Cardiac muscle cell (in vitro differentiated cells and primary cell): ENCODE results near the gene NFAM1. TPM values are rescaled to one million over a fixed set of nuclear protein-coding genes. Genes with fewer than 3 reads are reported as not detected.

Source experiments
- DNase-seq, 2 donors: peaks; one replicate each; pipeline versions ENCODE4 v3.0.0 to v3.0.0-alpha.2; 2010 to 2017; ENCODE audit warnings: low read depth in 1 of 2, low spot score in 1 of 2
- H3K27ac ChIP-seq: fragments of 200-600 bp; sonication (generic); 2 replicates; pipeline ENCODE4 v1.5.1; 2016
- H3K27me3 ChIP-seq: fragments of 200-600 bp; sonication (generic); 2 replicates; pipeline ENCODE4 v1.6.0; 2016; ENCODE audit warnings: control low read depth
- H3K36me3 ChIP-seq: fragments of 200-600 bp; sonication (generic); 2 replicates; pipeline ENCODE4 v1.5.1; 2016; ENCODE audit warnings: control low read depth
- H3K4me1 ChIP-seq: fragments of 200-600 bp; sonication (generic); 2 replicates; pipeline ENCODE4 v1.8.1; 2017; ENCODE audit warnings: low read depth, mild to moderate bottlenecking, mixed run types
- H3K4me3 ChIP-seq: fragments of 200-600 bp; sonication (generic); 2 replicates; pipeline ENCODE4 v1.5.1; 2016; ENCODE audit warnings: mild to moderate bottlenecking
- H3K9me3 ChIP-seq: fragments of 200-600 bp; sonication (generic); 2 replicates; pipeline ENCODE4 v1.5.1; 2017; ENCODE audit warnings: low read depth, mild to moderate bottlenecking, control low read depth
- polyA plus RNA-seq: library from polyadenylated mRNA; unstranded; fragments of >200 nt; fragmentation: Nextera tagmentation; extraction: Ambion mirVana; gene quantifications from 2 replicates; pipeline ENCODE4 v1.2.1, GENCODE V29; 2016
- total RNA-seq: library from RNA; depleted of rRNA; stranded (reverse); fragments of >200 nt; gene quantifications from 2 replicates; pipeline ENCODE4 v1.2.3, GENCODE V29; 2016
- TF ChIP-seq, protein P1 (sequence below): IDR thresholded peaks from 2 replicates; pipeline ENCODE4 v1.5.1; 2012; ENCODE audit warnings: low read depth, mild to moderate bottlenecking, low read length

The NFAM1 gene
- total and polyA plus RNA-seq, 2 experiments from 2014 or later, result 0.97 to 2.1 TPM

DNA sequence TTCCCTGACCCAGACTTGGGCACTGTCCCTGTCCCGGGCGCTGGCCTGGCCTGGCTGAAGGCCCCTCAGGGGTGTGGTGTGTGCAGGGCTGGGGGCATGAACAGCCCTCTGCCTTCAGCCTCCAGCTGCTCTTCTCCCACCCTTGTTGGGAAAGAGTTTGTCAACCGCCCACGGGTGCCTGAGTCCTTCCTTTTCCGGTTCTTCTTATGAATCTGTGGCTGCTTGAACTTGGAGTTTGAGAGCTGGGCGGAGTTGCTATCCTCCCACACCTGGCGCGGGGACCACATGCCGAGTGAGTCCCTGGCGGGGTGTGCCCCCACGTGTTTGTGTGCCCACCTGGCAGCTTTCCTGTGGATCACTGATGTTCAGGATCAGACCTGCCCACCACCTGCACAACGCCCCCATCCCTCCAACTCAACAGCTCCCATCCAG lies 13.4 kb downstream of the NFAM1 start:
- no peak overlapping the region for H3K4me3 ChIP-seq
- H3K9me3 ChIP-seq, result no peaks in the 10 kb centered on the region
- H3K27ac ChIP-seq, result no peak overlapping the region
- TF ChIP-seq, protein P1, sequence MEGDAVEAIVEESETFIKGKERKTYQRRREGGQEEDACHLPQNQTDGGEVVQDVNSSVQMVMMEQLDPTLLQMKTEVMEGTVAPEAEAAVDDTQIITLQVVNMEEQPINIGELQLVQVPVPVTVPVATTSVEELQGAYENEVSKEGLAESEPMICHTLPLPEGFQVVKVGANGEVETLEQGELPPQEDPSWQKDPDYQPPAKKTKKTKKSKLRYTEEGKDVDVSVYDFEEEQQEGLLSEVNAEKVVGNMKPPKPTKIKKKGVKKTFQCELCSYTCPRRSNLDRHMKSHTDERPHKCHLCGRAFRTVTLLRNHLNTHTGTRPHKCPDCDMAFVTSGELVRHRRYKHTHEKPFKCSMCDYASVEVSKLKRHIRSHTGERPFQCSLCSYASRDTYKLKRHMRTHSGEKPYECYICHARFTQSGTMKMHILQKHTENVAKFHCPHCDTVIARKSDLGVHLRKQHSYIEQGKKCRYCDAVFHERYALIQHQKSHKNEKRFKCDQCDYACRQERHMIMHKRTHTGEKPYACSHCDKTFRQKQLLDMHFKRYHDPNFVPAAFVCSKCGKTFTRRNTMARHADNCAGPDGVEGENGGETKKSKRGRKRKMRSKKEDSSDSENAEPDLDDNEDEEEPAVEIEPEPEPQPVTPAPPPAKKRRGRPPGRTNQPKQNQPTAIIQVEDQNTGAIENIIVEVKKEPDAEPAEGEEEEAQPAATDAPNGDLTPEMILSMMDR, result no peak
- no peaks in the 10 kb centered on the region for H3K36me3 ChIP-seq
- peaks cover 27% of the 10 kb centered on the region for H3K4me1 ChIP-seq
- DNase-seq, result peak in 1 of 2 donors; percentile 23
- no peaks in the 10 kb centered on the region for H3K27me3 ChIP-seq

DNA sequence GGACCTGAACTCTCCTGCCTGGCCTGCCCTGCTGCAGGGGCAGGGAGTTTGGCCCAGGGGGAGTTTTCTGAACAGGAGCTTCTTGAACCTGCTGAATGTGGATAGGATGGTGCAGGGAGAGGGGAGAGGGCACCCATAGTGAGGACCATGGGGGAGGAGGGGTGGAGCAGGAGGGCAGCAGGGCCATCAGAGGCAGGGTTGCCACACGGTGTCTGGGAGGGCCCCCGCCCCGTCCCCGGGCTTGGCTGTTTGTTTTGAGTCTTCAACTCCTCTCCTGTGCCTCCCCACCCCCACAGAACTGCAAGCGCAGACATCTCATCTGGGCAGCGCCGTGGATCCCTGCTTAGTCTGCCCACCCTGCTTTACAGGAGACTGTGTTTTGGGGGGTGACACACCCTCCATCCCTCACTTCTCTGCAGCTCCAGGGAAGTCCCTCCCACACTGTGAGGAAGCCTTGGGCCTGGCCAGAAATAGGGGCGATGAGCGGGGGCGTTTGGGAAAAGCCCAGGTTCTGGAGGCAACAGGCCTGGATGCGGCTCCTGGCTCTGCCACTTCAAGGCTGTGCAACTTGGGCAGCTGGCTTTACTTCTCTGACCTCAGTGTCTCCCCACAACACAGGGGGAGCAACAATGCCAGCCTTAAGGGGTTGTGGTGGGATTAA lies 14.4 kb downstream of the NFAM1 start:
- Histone ChIP-seq H3K27ac (no peak overlapping the region), H3K4me3 (no peak overlapping the region), H3K4me1 (peaks cover 34% of the 10 kb centered on the region), H3K9me3 (no peaks in the 10 kb centered on the region), H3K36me3 (no peaks in the 10 kb centered on the region), H3K27me3 (no peaks in the 10 kb centered on the region)
- no peak for DNase-seq
- TF ChIP-seq, protein P1, result no peak

DNA sequence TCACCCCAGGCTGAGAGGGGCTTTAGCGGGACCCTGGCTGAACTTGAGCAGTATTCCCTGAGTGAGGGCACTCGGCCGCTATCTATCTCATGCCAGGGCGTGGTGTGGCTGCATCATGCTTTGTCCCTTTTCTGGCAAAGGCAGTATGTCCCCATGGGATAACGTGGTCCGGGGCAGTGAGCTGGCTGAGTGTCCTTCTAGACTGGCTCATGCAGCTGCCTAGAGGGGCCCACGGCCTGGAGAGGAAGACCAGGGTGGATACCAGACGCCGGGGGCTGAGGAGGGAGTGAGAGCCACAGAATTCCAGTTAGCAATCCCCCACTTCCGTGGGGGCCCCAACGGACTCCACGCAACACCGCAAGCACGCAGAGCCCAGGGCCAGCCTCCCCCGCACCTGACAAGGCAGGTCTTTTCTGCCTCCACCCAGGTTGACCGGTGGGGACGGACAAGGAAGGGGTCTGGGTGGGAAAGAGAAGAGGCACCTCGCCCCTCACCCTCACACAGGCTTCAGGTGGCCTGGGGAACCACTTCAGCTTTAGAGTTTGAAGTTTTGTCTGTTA lies 15.5 kb downstream of the NFAM1 start:
- no peak overlapping the region for H3K4me3 ChIP-seq
- no peak for DNase-seq
- no peaks in the 10 kb centered on the region for H3K27me3 ChIP-seq
- no peaks in the 10 kb centered on the region for H3K36me3 ChIP-seq
- no peaks in the 10 kb centered on the region for H3K9me3 ChIP-seq
- H3K27ac ChIP-seq, result no peak overlapping the region
- H3K4me1 ChIP-seq, result peaks cover 40% of the 10 kb centered on the region
- TF ChIP-seq, protein P1, result no peak

DNA sequence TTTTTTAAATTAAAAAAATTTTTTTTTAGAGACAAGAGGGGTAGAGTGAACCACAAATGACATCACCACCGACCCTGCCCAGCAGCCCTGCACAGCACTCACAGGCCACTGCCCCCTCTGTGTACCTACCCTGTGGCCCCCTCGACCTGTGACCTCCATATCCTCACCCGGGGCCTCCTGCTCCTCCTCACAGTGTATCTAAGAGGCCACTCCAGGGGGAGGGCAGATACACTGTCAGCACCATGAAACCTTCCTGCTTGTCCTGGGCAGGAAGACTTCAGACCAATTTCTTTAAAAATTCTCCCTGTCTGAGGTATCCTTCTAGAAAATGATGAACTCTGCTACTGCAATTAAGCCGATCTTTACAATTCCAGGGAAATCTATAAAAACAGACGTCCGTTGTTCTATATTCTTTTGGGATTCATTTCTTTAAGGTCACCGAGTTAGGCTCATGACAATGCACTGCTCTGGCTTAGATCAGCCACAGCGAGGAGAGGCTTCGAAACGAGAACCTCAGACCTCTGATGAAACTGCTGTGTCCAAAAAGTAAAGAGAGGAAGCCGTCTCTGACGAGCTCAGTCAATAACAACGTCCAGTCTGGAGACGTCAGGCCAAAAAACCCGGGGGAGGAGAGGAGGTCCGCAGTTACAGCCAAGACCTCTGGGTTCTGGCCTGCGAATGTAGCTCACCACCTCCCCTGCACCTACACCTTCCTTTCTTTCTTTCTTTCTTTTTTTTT lies 17.5 kb downstream of the NFAM1 start:
- H3K9me3 ChIP-seq, result no peaks in the 10 kb centered on the region
- H3K27ac ChIP-seq, result peak overlapping the region; percentile 81
- peak in 1 of 2 donors; percentile 34 for DNase-seq
- no peaks in the 10 kb centered on the region for H3K36me3 ChIP-seq
- H3K4me3 ChIP-seq, result no peak overlapping the region
- TF ChIP-seq, protein P1, result no peak
- H3K4me1 ChIP-seq, result peaks cover 40% of the 10 kb centered on the region
- no peaks in the 10 kb centered on the region for H3K27me3 ChIP-seq

DNA sequence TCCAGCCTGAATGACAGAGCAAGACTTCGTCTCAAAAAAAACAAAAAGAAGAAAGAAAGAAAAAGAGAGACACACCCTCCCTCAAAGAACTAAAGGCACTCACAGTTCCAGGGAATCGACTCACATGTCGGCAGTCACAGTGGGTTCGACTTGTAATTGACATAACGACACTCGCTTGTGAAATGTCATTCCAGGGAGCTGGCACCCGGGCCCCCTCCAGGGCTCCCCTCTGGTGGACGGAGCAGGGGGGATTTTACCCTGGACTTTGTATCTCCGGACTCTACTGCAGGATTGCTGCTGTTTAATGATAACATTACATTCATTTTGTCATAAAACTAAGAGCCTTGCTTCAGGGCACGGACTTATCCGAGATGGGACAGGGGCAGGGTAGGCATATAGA lies 18.2 kb downstream of the NFAM1 start:
- TF ChIP-seq, protein P1, result no peak
- no peak for DNase-seq
- no peaks in the 10 kb centered on the region for H3K9me3 ChIP-seq
- no peaks in the 10 kb centered on the region for H3K36me3 ChIP-seq
- peaks cover 40% of the 10 kb centered on the region for H3K4me1 ChIP-seq
- no peak overlapping the region for H3K4me3 ChIP-seq
- no peak overlapping the region for H3K27ac ChIP-seq
- H3K27me3 ChIP-seq, result no peaks in the 10 kb centered on the region
